Measurements from ENCODE around the gene EFNA2.

Gene EFNA2

GRCh38 chr19:1282588-1283206 lies 3.0 kb upstream of the EFNA2 start:
- no peak overlapping the region for H3K4me3 ChIP-seq (ENCODE audit: low read depth, low read length)

GRCh38 chr19:1283207-1283916 lies 2.3 kb upstream of the EFNA2 start:
- no peak overlapping the region for H3K4me3 ChIP-seq (ENCODE audit: low read depth, low read length)

- no peak overlapping the region for H3K4me3 ChIP-seq (ENCODE audit: low read depth, low read length)
Observed at GRCh38 chr19:1283917-1284292, 1.8 kb upstream of the EFNA2 start.

GRCh38 chr19:1284293-1284978 lies 1.2 kb upstream of the EFNA2 start:
- no peak overlapping the region for H3K4me3 ChIP-seq (ENCODE audit: low read depth, low read length)

GRCh38 chr19:1284979-1285736 lies 515 bp upstream of the EFNA2 start:
- H3K4me3 ChIP-seq (ENCODE audit: low read depth, low read length), result peak overlapping the region; percentile 1

- peak overlapping the region; percentile 17 for H3K4me3 ChIP-seq (ENCODE audit: low read depth, low read length)
Observed at GRCh38 chr19:1286487-1287353, 1.0 kb downstream of the EFNA2 start.

GRCh38 chr19:1287354-1288225 lies 1.9 kb downstream of the EFNA2 start:
- no peak overlapping the region for H3K4me3 ChIP-seq (ENCODE audit: low read depth, low read length)

GRCh38 chr19:1288226-1288612 lies 2.5 kb downstream of the EFNA2 start:
- no peak overlapping the region for H3K4me3 ChIP-seq (ENCODE audit: low read depth, low read length)

- H3K4me3 ChIP-seq (ENCODE audit: low read depth, low read length), result no peak overlapping the region
Observed at GRCh38 chr19:1288833-1289685, 3.4 kb downstream of the EFNA2 start.

GRCh38 chr19:1289686-1290025 lies 4.0 kb downstream of the EFNA2 start:
- no peak overlapping the region for H3K4me3 ChIP-seq (ENCODE audit: low read depth, low read length)

- no peak overlapping the region for H3K4me3 ChIP-seq (ENCODE audit: low read depth, low read length)
Observed at GRCh38 chr19:1290196-1290702, 4.6 kb downstream of the EFNA2 start.

- no peak overlapping the region for H3K4me3 ChIP-seq (ENCODE audit: low read depth, low read length)
Observed at GRCh38 chr19:1290703-1291651, 5.3 kb downstream of the EFNA2 start.

GRCh38 chr19:1291761-1292418 lies 6.2 kb downstream of the EFNA2 start:
- H3K4me3 ChIP-seq (ENCODE audit: low read depth, low read length), result no peak overlapping the region

GRCh38 chr19:1292419-1293151 lies 6.9 kb downstream of the EFNA2 start:
- H3K4me3 ChIP-seq (ENCODE audit: low read depth, low read length), result no peak overlapping the region

GRCh38 chr19:1293782-1294604 lies 8.3 kb downstream of the EFNA2 start:
- no peak overlapping the region for H3K4me3 ChIP-seq (ENCODE audit: low read depth, low read length)

Data from iPS-11a (cell line).